BJ (cell line): Measurements from ENCODE around the gene USP49. TPM values are rescaled to one million over a fixed set of nuclear protein-coding genes. Genes with fewer than 3 reads are reported as not detected.

Experiments used
- CTCF ChIA-PET: fragments of 350-600 bp; formaldehyde crosslinking; extraction: SDS; loops from one replicate; lab custom pipeline; 2021; ENCODE audit warnings: antibody characterized with exemption, inconsistent platforms; lab: Yijun Ruan, JAX
- POLR2A ChIA-PET: fragments of 300-600 bp; sonication (Branson Sonifier 250); formaldehyde crosslinking; extraction: SDS; loops from one replicate; lab custom pipeline; 2021; ENCODE audit warnings: antibody characterized with exemption; lab: Charles Lee
- DNase-seq: peaks from one replicate; pipeline ENCODE4 v3.0.0-alpha.2; 2011; ENCODE audit warnings: low read depth
- H3K27me3 ChIP-seq: 2 replicates; pipeline ENCODE4 v1.6.0; 2011; ENCODE audit warnings: low read length; ENCODE audit not compliant: control insufficient read depth, insufficient read depth
- H3K36me3 ChIP-seq: 2 replicates; pipeline ENCODE4 v1.5.1; 2011; ENCODE audit warnings: low read length; ENCODE audit not compliant: control insufficient read depth, insufficient read depth
- H3K4me3 ChIP-seq: 2 replicates; pipeline ENCODE4 v1.5.1; 2011; ENCODE audit warnings: low read depth, mild to moderate bottlenecking, control low read depth, low read length
- polyA plus RNA-seq: library from polyadenylated mRNA; depleted of rRNA; stranded (reverse); fragments of >200 nt; gene quantifications from 2 replicates; pipeline ENCODE4 v1.2.3, GENCODE V29; 2011
- TF ChIP-seq, protein P1 (sequence below): IDR thresholded peaks from 2 replicates; pipeline ENCODE4 v1.5.1; 2011; ENCODE audit warnings: low read depth, mild to moderate bottlenecking, control low read depth, inconsistent platforms, low read length, moderate library complexity; ENCODE audit not compliant: insufficient read depth

Gene USP49
- polyA plus RNA-seq, 1 experiment, result 1.6 TPM

DNA sequence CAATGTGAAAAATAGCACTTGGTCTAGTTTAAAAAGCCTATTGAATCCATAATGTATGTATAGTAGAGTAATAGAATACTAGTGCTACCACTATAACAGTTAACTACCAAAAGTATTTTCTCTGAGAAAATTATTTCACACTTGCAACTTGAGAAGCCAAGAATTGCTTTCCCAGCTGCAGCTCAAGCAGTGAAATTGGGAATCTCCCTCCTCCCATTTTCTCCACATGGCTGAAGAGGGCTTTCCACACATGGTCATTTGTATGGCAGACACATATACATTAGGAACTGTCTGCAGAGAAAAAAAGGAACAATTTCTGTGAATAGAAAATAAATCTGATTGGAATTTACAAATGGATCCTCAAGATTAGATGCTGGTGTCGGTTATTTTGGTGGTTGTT is 73.2 kb downstream of the USP49 start:
- TF ChIP-seq, protein P1, sequence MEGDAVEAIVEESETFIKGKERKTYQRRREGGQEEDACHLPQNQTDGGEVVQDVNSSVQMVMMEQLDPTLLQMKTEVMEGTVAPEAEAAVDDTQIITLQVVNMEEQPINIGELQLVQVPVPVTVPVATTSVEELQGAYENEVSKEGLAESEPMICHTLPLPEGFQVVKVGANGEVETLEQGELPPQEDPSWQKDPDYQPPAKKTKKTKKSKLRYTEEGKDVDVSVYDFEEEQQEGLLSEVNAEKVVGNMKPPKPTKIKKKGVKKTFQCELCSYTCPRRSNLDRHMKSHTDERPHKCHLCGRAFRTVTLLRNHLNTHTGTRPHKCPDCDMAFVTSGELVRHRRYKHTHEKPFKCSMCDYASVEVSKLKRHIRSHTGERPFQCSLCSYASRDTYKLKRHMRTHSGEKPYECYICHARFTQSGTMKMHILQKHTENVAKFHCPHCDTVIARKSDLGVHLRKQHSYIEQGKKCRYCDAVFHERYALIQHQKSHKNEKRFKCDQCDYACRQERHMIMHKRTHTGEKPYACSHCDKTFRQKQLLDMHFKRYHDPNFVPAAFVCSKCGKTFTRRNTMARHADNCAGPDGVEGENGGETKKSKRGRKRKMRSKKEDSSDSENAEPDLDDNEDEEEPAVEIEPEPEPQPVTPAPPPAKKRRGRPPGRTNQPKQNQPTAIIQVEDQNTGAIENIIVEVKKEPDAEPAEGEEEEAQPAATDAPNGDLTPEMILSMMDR, result no peak
- no peak for DNase-seq
- Histone ChIP-seq H3K27me3 (no peaks in the 10 kb centered on the region), H3K4me3 (no peak overlapping the region), H3K36me3 (no peaks in the 10 kb centered on the region)
- CTCF ChIA-PET, result interaction anchor here (1.0 to 1.5 kb wide), 2 partner anchors 35 kb away, joined by 3 read pairs; partner anchors contain the start of gene TOMM6
- POLR2A ChIA-PET, result no interaction called here

DNA sequence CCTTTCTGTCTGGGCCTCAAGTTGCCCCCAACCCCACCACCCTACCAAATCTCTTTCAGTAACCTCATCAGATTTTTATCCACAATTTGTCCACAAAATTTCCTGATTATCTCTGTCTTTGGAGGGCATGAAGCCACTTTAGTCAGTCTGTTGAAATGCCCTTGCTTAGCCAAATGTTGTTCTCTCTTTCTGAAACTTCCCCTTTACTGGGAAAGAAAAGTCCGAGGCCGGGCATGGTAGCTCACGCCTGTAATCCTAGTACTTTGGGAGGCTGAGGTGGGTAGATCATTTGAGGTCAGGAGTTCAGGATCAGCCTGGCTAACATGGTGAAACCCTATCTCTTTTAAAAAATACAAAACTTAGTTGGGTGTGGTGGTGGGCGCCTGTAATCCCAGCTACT is 73.9 kb downstream of the USP49 start:
- ChIA-PET CTCF (interaction anchor here (1.1 to 1.5 kb wide), 2 partner anchors 27 to 34 kb away, joined by 3 read pairs; partner anchors contain the start of gene TOMM6), POLR2A (no interaction called here)
- Histone ChIP-seq H3K4me3 (no peak overlapping the region), H3K36me3 (no peaks in the 10 kb centered on the region), H3K27me3 (no peaks in the 10 kb centered on the region)
- no peak for DNase-seq
- TF ChIP-seq, protein P1, result no peak

DNA sequence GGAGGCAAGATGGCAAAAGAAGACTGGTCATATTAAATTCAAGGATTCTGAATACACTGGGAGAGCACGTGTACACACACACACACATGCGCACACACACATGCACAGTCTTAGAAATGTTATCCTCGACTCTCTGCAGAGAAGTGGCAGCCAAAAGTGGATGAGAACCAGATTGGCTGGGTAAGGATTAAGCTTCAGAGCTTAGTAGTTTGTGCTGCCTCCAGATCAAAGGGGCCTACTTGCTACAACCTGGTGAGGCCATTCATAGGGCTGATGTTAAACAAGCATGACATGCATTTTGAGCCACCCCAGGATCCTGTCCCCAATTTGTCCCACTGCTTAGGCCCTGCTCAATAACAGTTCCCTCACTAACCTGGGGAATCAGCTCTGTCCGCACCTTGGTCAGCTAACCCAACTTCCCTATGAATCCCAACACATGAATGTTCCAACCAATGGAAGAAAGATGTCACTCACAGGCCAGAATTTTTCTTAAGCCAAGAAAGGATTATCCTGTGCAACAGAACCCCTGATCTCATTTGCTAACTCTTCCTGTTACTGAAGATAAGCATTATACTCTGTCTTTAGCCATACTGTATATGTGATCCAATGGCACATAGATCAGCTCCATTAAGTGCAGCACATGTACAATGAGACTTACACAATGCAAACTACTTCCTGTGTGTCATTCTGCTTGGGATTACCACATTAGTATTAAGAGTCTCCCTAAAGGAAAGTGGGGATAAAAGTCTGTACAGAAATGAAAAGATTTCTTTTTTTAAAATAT is 76.7 kb downstream of the USP49 start:
- TF ChIP-seq, protein P1, result no peak
- no peak for DNase-seq
- POLR2A ChIA-PET, result interaction anchor here (0.7 kb wide), 1 partner anchor 69 kb away, joined by 3 read pairs; no protein-coding TSS in a partner anchor
- no peaks in the 10 kb centered on the region for H3K36me3 ChIP-seq
- CTCF ChIA-PET, result interaction anchor here (0.5 to 1.4 kb wide), 4 partner anchors 13 to 288 kb away, joined by 3 to 6 read pairs (median 4); no protein-coding TSS in a partner anchor
- no peaks in the 10 kb centered on the region for H3K27me3 ChIP-seq
- no peak overlapping the region for H3K4me3 ChIP-seq

DNA sequence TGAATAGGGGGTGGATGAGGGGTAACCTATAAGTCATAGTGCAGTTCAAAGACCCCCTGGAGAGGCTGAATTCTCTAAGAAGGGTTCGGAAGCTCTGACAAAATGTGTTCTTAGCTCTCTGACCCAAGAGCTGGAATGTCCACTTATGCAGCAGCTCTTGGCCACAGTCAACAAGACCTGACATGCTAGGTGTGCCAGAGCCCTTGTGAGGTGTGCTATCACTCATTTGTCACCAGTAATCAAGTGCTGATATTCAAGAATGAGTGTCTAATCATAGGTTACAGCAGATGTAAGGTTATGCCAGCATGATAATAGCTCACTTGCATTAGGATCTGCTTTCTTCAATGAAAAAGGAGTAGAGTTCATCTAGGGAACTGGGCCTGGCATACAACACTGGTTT is 79.6 kb downstream of the USP49 start:
- DNase-seq, result no peak
- ChIA-PET CTCF (interaction anchor here (3.0 kb wide), 1 partner anchor 28 kb away, joined by 12 read pairs; the partner anchor contains the start of gene TOMM6), POLR2A (no interaction called here)
- no peaks in the 10 kb centered on the region for H3K36me3 ChIP-seq
- TF ChIP-seq, protein P1, result no peak
- H3K4me3 ChIP-seq, result no peak overlapping the region
- no peaks in the 10 kb centered on the region for H3K27me3 ChIP-seq

DNA sequence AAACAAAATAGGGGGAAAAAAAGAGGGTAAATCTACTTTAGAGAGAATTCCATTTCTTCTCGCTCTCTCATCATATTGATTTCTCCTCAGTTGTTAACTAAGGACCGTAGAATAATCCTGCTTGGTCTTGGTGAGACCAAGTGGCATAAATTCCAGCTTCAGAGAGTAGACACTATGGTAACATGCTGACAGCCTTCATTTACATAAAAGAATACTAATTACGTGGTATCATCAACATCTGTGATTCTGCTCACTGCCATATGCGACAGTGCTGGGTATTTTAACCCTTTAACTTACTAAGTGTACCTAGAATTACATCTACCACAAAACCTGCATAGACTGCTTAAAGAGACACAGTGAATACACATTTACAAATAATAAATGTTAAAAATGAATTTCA is 80.5 kb downstream of the USP49 start:
- ChIA-PET POLR2A (no interaction called here), CTCF (interaction anchor here (0.9 to 3.0 kb wide), 3 partner anchors 28 to 232 kb away, joined by 3 to 12 read pairs (median 3); partner anchors contain the start of genes BYSL, MED20 and TOMM6)
- TF ChIP-seq, protein P1, result no peak
- no peaks in the 10 kb centered on the region for H3K36me3 ChIP-seq
- H3K27me3 ChIP-seq, result no peaks in the 10 kb centered on the region
- no peak for DNase-seq
- H3K4me3 ChIP-seq, result no peak overlapping the region
